ENCODE measurements around the gene NCAPD2. TPM values are rescaled to one million over a fixed set of nuclear protein-coding genes. Genes with fewer than 3 reads are reported as not detected.

NCAPD2 gene
- total and polyA plus RNA-seq, 4 donors = 21.0 to 30.0 (median 29.0) TPM

DNA sequence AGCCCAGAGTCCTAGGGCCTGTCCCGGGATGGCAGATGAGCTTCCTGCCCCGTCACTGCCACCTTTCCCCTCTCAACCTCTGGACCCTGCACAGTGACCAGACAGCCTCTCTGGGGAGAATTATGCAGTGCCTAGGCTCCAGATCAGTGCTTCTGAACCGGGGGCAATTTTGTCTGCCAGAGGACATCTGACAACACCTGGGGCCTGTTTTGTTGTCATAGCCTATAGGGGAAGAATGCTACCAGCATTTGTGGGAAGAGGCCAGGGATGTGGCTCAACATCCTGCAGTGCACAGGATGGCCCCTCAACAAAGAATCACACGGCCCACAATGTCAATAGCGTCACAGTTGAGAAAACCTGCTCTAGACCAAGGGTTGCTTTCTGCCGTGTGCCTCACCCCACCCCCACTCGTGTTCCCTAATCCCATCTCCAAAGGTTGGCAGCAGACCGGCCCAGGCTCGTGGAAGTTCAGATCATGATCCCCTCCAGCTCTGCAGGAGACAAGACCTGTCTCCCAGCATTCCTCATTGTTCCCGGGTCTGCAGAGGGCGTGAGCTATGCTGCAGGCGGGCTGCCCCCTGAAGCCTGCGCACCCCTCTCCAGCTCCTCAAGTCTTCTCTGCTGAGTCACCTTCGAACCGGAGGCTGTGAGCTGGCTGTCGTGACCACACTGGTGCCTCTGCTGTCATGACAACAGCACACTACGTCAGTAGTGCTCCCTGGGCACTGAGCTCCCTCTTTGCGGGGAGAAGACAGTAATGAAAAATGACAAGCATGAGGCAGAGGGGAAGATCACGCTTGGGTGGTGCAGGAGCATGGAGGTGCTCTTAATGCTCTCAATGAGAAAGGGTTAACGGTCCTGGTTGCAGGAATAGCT, 38.4 kb downstream of the NCAPD2 start:
- Histone ChIP-seq H3K4me1 (ENCODE audit: control insufficient read depth, insufficient read depth, low read length) (peaks cover 53% of the 10 kb centered on the region), H3K36me3 (ENCODE audit: control insufficient read depth, insufficient read depth, low read length) (peaks cover 68% of the 10 kb centered on the region), H3K27ac (ENCODE audit: low read depth, low read length) (peak overlapping the region; percentile 99), H3K27me3 (ENCODE audit: control insufficient read depth, insufficient read depth, low read length) (no peaks in the 10 kb centered on the region), H3K9me3 (ENCODE audit: control insufficient read depth, insufficient read depth, low read length) (no peaks in the 10 kb centered on the region), H3K4me3 (ENCODE audit: low read depth, low read length) (peak overlapping the region; percentile 99)
- 8% methylated on average over 19 of the region's 20 CpGs for WGBS (ENCODE audit: insufficient coverage)
- peak in 3 of 6 donors; percentile 62 to 92 (median 86) for DNase-seq (ENCODE audit: low read depth in 4 of 6, low spot score in 6 of 6)

DNA sequence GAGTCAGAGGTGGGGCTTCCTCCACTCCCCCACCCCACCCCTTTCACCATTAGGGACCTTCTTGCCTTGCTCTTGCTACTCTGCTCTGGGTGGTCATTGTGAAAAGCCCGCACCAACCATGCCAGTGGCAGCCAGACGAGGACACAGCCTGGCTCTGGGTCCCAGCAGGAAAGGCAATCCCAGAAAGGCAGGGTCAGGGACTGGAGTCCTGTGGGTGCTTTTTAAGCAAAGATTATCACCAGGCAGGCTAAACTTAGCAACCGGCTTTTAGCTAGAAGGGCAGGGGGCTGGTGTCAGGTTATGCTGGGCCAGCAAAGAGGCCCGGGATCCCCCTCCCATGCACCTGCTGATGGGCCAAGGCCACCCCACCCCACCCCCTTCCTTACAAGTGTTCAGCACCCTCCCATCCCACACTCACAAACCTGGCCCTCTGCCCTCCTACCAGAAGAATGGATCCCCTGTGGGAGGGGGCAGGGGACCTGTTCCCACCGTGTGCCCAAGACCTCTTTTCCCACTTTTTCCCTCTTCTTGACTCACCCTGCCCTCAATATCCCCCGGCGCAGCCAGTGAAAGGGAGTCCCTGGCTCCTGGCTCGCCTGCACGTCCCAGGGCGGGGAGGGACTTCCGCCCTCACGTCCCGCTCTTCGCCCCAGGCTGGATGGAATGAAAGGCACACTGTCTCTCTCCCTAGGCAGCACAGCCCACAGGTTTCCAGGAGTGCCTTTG, 39.2 kb downstream of the NCAPD2 start:
- H3K36me3 ChIP-seq (ENCODE audit: control insufficient read depth, insufficient read depth, low read length) = peaks cover 73% of the 10 kb centered on the region
- no peaks in the 10 kb centered on the region for H3K27me3 ChIP-seq (ENCODE audit: control insufficient read depth, insufficient read depth, low read length)
- peaks cover 61% of the 10 kb centered on the region for H3K4me1 ChIP-seq (ENCODE audit: control insufficient read depth, insufficient read depth, low read length)
- H3K27ac ChIP-seq (ENCODE audit: low read depth, low read length) = peak overlapping the region; percentile 99
- under 1% methylated on average over 13 of the region's 14 CpGs for WGBS (ENCODE audit: insufficient coverage)
- peak in 2 of 6 donors; percentile 87 to 90 for DNase-seq (ENCODE audit: low read depth in 4 of 6, low spot score in 6 of 6)
- no peaks in the 10 kb centered on the region for H3K9me3 ChIP-seq (ENCODE audit: control insufficient read depth, insufficient read depth, low read length)
- H3K4me3 ChIP-seq (ENCODE audit: low read depth, low read length) = peak overlapping the region; percentile 99

DNA sequence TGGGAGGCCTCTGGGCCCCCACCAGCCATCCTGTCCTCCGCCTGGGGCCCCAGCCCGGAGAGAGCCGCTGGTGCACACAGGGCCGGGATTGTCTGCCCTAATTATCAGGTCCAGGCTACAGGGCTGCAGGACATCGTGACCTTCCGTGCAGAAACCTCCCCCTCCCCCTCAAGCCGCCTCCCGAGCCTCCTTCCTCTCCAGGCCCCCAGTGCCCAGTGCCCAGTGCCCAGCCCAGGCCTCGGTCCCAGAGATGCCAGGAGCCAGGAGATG, 39.7 kb downstream of the NCAPD2 start:
- peaks cover 64% of the 10 kb centered on the region for H3K4me1 ChIP-seq (ENCODE audit: control insufficient read depth, insufficient read depth, low read length)
- peaks cover 73% of the 10 kb centered on the region for H3K36me3 ChIP-seq (ENCODE audit: control insufficient read depth, insufficient read depth, low read length)
- DNase-seq (ENCODE audit: low read depth in 4 of 6, low spot score in 6 of 6) = no peak
- peak overlapping the region; percentile 99 for H3K27ac ChIP-seq (ENCODE audit: low read depth, low read length)
- WGBS (ENCODE audit: insufficient coverage) = 0% methylated on average over 5 of the region's 9 CpGs
- H3K4me3 ChIP-seq (ENCODE audit: low read depth, low read length) = peak overlapping the region; percentile 99
- H3K9me3 ChIP-seq (ENCODE audit: control insufficient read depth, insufficient read depth, low read length) = no peaks in the 10 kb centered on the region
- no peaks in the 10 kb centered on the region for H3K27me3 ChIP-seq (ENCODE audit: control insufficient read depth, insufficient read depth, low read length)

DNA sequence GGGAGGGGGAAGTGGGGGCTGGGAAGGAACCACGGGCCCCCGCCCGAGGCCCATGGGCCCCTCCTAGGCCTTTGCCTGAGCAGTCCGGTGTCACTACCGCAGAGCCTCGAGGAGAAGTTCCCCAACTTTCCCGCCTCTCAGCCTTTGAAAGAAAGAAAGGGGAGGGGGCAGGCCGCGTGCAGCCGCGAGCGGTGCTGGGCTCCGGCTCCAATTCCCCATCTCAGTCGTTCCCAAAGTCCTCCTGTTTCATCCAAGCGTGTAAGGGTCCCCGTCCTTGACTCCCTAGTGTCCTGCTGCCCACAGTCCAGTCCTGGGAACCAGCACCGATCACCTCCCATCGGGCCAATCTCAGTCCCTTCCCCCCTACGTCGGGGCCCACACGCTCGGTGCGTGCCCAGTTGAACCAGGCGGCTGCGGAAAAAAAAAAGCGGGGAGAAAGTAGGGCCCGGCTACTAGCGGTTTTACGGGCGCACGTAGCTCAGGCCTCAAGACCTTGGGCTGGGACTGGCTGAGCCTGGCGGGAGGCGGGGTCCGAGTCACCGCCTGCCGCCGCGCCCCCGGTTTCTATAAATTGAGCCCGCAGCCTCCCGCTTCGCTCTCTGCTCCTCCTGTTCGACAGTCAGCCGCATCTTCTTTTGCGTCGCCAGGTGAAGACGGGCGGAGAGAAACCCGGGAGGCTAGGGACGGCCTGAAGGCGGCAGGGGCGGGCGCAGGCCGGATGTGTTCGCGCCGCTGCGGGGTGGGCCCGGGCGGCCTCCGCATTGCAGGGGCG, 40.2 kb downstream of the NCAPD2 start, which contains the start of gene GAPDH:
TSS of gene GAPDH (plus strand) at position 595 of the 772 bp plus-strand sequence. CDS start 316 bp downstream, outside the sequence.
- H3K4me1 ChIP-seq (ENCODE audit: control insufficient read depth, insufficient read depth, low read length) = peaks cover 64% of the 10 kb centered on the region
- H3K27me3 ChIP-seq (ENCODE audit: control insufficient read depth, insufficient read depth, low read length) = no peaks in the 10 kb centered on the region
- peak within 1 kb of the TSS; percentile 99 for H3K27ac ChIP-seq (ENCODE audit: low read depth, low read length)
- peak; percentile 94 to 99 (median 96) for DNase-seq (ENCODE audit: low read depth in 4 of 6, low spot score in 6 of 6)
- H3K4me3 ChIP-seq (ENCODE audit: low read depth, low read length) = peak within 1 kb of the TSS; percentile 99
- no peaks in the 10 kb centered on the region for H3K9me3 ChIP-seq (ENCODE audit: control insufficient read depth, insufficient read depth, low read length)
- peaks cover 73% of the 10 kb centered on the region for H3K36me3 ChIP-seq (ENCODE audit: control insufficient read depth, insufficient read depth, low read length)
- WGBS (ENCODE audit: insufficient coverage) = 0% methylated on average over 57 of the region's 62 CpGs

DNA sequence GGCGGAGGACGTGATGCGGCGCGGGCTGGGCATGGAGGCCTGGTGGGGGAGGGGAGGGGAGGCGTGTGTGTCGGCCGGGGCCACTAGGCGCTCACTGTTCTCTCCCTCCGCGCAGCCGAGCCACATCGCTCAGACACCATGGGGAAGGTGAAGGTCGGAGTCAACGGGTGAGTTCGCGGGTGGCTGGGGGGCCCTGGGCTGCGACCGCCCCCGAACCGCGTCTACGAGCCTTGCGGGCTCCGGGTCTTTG, 40.7 kb downstream of the NCAPD2 start:
- peak overlapping the region; percentile 99 for H3K27ac ChIP-seq (ENCODE audit: low read depth, low read length)
- no peaks in the 10 kb centered on the region for H3K27me3 ChIP-seq (ENCODE audit: control insufficient read depth, insufficient read depth, low read length)
- no peak for DNase-seq (ENCODE audit: low read depth in 4 of 6, low spot score in 6 of 6)
- H3K4me3 ChIP-seq (ENCODE audit: low read depth, low read length) = peak overlapping the region; percentile 99
- peaks cover 73% of the 10 kb centered on the region for H3K36me3 ChIP-seq (ENCODE audit: control insufficient read depth, insufficient read depth, low read length)
- H3K9me3 ChIP-seq (ENCODE audit: control insufficient read depth, insufficient read depth, low read length) = no peaks in the 10 kb centered on the region
- WGBS (ENCODE audit: insufficient coverage) = 0% methylated on average over 23 of the region's 25 CpGs
- peaks cover 64% of the 10 kb centered on the region for H3K4me1 ChIP-seq (ENCODE audit: control insufficient read depth, insufficient read depth, low read length)

DNA sequence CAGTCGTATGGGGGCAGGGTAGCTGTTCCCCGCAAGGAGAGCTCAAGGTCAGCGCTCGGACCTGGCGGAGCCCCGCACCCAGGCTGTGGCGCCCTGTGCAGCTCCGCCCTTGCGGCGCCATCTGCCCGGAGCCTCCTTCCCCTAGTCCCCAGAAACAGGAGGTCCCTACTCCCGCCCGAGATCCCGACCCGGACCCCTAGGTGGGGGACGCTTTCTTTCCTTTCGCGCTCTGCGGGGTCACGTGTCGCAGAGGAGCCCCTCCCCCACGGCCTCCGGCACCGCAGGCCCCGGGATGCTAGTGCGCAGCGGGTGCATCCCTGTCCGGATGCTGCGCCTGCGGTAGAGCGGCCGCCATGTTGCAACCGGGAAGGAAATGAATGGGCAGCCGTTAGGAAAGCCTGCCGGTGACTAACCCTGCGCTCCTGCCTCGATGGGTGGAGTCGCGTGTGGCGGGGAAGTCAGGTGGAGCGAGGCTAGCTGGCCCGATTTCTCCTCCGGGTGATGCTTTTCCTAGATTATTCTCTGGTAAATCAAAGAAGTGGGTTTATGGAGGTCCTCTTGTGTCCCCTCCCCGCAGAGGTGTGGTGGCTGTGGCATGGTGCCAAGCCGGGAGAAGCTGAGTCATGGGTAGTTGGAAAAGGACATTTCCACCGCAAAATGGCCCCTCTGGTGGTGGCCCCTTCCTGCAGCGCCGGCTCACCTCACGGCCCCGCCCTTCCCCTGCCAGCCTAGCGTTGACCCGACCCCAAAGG, 41.2 kb downstream of the NCAPD2 start:
- Histone ChIP-seq H3K4me3 (ENCODE audit: low read depth, low read length) (peak overlapping the region; percentile 99), H3K4me1 (ENCODE audit: control insufficient read depth, insufficient read depth, low read length) (peaks cover 68% of the 10 kb centered on the region), H3K9me3 (ENCODE audit: control insufficient read depth, insufficient read depth, low read length) (no peaks in the 10 kb centered on the region), H3K27me3 (ENCODE audit: control insufficient read depth, insufficient read depth, low read length) (no peaks in the 10 kb centered on the region), H3K27ac (ENCODE audit: low read depth, low read length) (peak overlapping the region; percentile 99), H3K36me3 (ENCODE audit: control insufficient read depth, insufficient read depth, low read length) (peaks cover 73% of the 10 kb centered on the region)
- under 1% methylated on average over 52 of the region's 52 CpGs for WGBS (ENCODE audit: insufficient coverage)
- DNase-seq (ENCODE audit: low read depth in 4 of 6, low spot score in 6 of 6) = peak in 2 of 6 donors; percentile 89 to 92

DNA sequence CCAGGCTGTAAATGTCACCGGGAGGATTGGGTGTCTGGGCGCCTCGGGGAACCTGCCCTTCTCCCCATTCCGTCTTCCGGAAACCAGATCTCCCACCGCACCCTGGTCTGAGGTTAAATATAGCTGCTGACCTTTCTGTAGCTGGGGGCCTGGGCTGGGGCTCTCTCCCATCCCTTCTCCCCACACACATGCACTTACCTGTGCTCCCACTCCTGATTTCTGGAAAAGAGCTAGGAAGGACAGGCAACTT, 41.7 kb downstream of the NCAPD2 start:
- DNase-seq (ENCODE audit: low read depth in 4 of 6, low spot score in 6 of 6) = no peak
- Histone ChIP-seq H3K27ac (ENCODE audit: low read depth, low read length) (peak overlapping the region; percentile 99), H3K27me3 (ENCODE audit: control insufficient read depth, insufficient read depth, low read length) (no peaks in the 10 kb centered on the region), H3K9me3 (ENCODE audit: control insufficient read depth, insufficient read depth, low read length) (no peaks in the 10 kb centered on the region), H3K4me1 (ENCODE audit: control insufficient read depth, insufficient read depth, low read length) (peaks cover 73% of the 10 kb centered on the region), H3K36me3 (ENCODE audit: control insufficient read depth, insufficient read depth, low read length) (peaks cover 74% of the 10 kb centered on the region), H3K4me3 (ENCODE audit: low read depth, low read length) (peak overlapping the region; percentile 99)
- WGBS (ENCODE audit: insufficient coverage) = 0% methylated on average over 1 of the region's 6 CpGs

DNA sequence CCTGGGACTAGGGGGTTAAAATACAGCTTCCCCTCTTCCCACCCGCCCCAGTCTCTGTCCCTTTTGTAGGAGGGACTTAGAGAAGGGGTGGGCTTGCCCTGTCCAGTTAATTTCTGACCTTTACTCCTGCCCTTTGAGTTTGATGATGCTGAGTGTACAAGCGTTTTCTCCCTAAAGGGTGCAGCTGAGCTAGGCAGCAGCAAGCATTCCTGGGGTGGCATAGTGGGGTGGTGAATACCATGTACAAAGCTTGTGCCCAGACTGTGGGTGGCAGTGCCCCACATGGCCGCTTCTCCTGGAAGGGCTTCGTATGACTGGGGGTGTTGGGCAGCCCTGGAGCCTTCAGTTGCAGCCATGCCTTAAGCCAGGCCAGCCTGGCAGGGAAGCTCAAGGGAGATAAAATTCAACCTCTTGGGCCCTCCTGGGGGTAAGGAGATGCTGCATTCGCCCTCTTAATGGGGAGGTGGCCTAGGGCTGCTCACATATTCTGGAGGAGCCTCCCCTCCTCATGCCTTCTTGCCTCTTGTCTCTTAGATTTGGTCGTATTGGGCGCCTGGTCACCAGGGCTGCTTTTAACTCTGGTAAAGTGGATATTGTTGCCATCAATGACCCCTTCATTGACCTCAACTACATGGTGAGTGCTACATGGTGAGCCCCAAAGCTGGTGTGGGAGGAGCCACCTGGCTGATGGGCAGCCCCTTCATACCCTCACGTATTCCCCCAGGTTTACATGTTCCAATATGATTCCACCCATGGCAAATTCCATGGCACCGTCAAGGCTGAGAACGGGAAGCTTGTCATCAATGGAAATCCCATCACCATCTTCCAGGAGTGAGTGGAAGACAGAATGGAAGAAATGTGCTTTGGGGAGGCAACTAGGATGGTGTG, 42.3 kb downstream of the NCAPD2 start:
- WGBS (ENCODE audit: insufficient coverage) = 17% methylated on average over 3 of the region's 10 CpGs
- no peak for DNase-seq (ENCODE audit: low read depth in 4 of 6, low spot score in 6 of 6)
- Histone ChIP-seq H3K27me3 (ENCODE audit: control insufficient read depth, insufficient read depth, low read length) (no peaks in the 10 kb centered on the region), H3K4me3 (ENCODE audit: low read depth, low read length) (peak overlapping the region; percentile 99), H3K4me1 (ENCODE audit: control insufficient read depth, insufficient read depth, low read length) (peaks cover 75% of the 10 kb centered on the region), H3K36me3 (ENCODE audit: control insufficient read depth, insufficient read depth, low read length) (peaks cover 73% of the 10 kb centered on the region), H3K9me3 (ENCODE audit: control insufficient read depth, insufficient read depth, low read length) (no peaks in the 10 kb centered on the region), H3K27ac (ENCODE audit: low read depth, low read length) (peak overlapping the region; percentile 33)
